ENCODE measurements around the gene ZNF165. TPM values are rescaled to one million over a fixed set of nuclear protein-coding genes. Genes with fewer than 3 reads are reported as not detected.

ZNF165 gene
- total and polyA plus RNA-seq, 2 of the 13 experiments (the other 11 are each of a cell fraction or from before 2014, with no cell fraction given): 0.58 to 8.6 TPM

- peaks cover 0 to 13% of the 10 kb centered on the region in 2 experiments; a peak in 4 of 5 replicates for H3K36me3 ChIP-seq (replicated peaks in 1 of 2; ENCODE audit: control insufficient read depth in 1 of 2, insufficient read depth in 2 of 2, low read length in 2 of 2)
- no peak overlapping the region for H3K4me2 ChIP-seq (ENCODE audit: low read depth, low read length)
- DNase-seq (ENCODE audit: low spot score) (no peak), FAIRE-seq (no peak), ATAC-seq (no peak)
- no peaks in the 10 kb centered on the region for H4K20me1 ChIP-seq (ENCODE audit: insufficient read depth, low read length)
- in situ Hi-C loops (cut with HindIII; ENCODE audit: extremely low pct_ligation_motif_present, low pct_unique_long_range_greater_than_20kb) (no loop called here), intact Hi-C loops (cut with micrococcal nuclease; ENCODE audit: unreplicated experiment) (no loop called here)
- no TSS peak for BruUV-seq (replicated peaks)
- H3K9ac ChIP-seq (ENCODE audit: insufficient read depth, low read depth, low read length): no peak overlapping the region
- no peaks in the 10 kb centered on the region for H3K27me3 ChIP-seq (ENCODE audit: control insufficient read depth in 1 of 2, insufficient read depth in 2 of 2, low read length in 2 of 2)
- CTCF ChIA-PET (ENCODE audit: low intra/inter-chr PET ratio, low total read pairs): no interaction called here
- POLR2A ChIA-PET: interaction anchor here (1.8 kb wide), 1 partner anchor 11 kb away, joined by 8 read pairs; no protein-coding TSS in a partner anchor
- H3K27ac ChIP-seq (ENCODE audit: extremely low read length, insufficient read depth, low read length): no peak overlapping the region
- no peaks in the 10 kb centered on the region for H3K9me3 ChIP-seq (ENCODE audit: low read length)
- no peaks in the 10 kb centered on the region for H3K79me2 ChIP-seq (ENCODE audit: insufficient read depth, low read length)
- WGBS (ENCODE audit: low lambda C conversion rate): 71% methylated on average over 2 of the region's 2 CpGs
- H2AFZ ChIP-seq (ENCODE audit: low read length): no peak overlapping the region
- no peak overlapping the region for H3K4me3 ChIP-seq (replicated peaks in 1 of 3; ENCODE audit: insufficient read depth in 1 of 3, low read depth in 2 of 3, low read length in 3 of 3)
- H3K4me1 ChIP-seq (ENCODE audit: insufficient read depth, low read length): peaks cover 5% of the 10 kb centered on the region; the same call in 1 of the 2 replicates
- TF ChIP-seq CAMTA2 (CRISPR knock-in tag; IDR thresholded peaks at IDR 0.05; ENCODE audit: borderline replicate concordance): no peak
- TF ChIP-seq ZNF124 (CRISPR knock-in tag; IDR thresholded peaks at IDR 0.05): no peak
- no peak for TF ChIP-seq GABPB1 (CRISPR knock-in tag; IDR thresholded peaks at IDR 0.05)
- TF ChIP-seq ZNF788 (CRISPR knock-in tag; IDR thresholded peaks at IDR 0.05; ENCODE audit: borderline replicate concordance): no peak
- no peak for TF ChIP-seq ZNF737 (CRISPR knock-in tag; IDR thresholded peaks at IDR 0.05; ENCODE audit: borderline replicate concordance)
- no peak for TF ChIP-seq THAP8 (CRISPR knock-in tag; IDR thresholded peaks at IDR 0.05; ENCODE audit: borderline replicate concordance)
- no peak for TF ChIP-seq ZFP36L2 (CRISPR knock-in tag; IDR thresholded peaks at IDR 0.05)
- no peak for TF ChIP-seq AKNA (CRISPR knock-in tag; IDR thresholded peaks at IDR 0.05; ENCODE audit: borderline replicate concordance)
- no peak for TF ChIP-seq ZNF615 (CRISPR knock-in tag; IDR thresholded peaks at IDR 0.05; ENCODE audit: borderline replicate concordance)
- no peak for TF ChIP-seq THAP9 (CRISPR knock-in tag; IDR thresholded peaks at IDR 0.05; ENCODE audit: borderline replicate concordance)
- TF ChIP-seq SNRNP70 (IDR thresholded peaks at IDR 0.05; ENCODE audit: low read depth, low read length): no peak
- TF ChIP-seq XRCC5 (optimal IDR thresholded peaks at IDR 0.05; ENCODE audit: low read length): no peak
- no peak for TF ChIP-seq CBX2 (IDR thresholded peaks at IDR 0.05; ENCODE audit: low read depth, low read length)
- TF ChIP-seq CBX2 (CRISPR knock-in tag; IDR thresholded peaks at IDR 0.05; ENCODE audit: low read depth): no peak
- no peak for TF ChIP-seq DDIT3 (CRISPR knock-in tag; IDR thresholded peaks at IDR 0.05)
- TF ChIP-seq KLF16 (CRISPR knock-in tag; IDR thresholded peaks at IDR 0.05): no peak
- TF ChIP-seq REXO4 (CRISPR knock-in tag; IDR thresholded peaks at IDR 0.05; ENCODE audit: borderline replicate concordance): no peak
Measured at GRCh38 chr6:28115799-28116198, 35.4 kb downstream of the ZNF165 start.

Data from HepG2 (cell line).